H1 (cell line): ENCODE data around the gene NEUROG1. TPM values are rescaled to one million over a fixed set of nuclear protein-coding genes. Genes with fewer than 3 reads are reported as not detected.
A peak's percentile ranks its signal among the peaks of the same experiment; 100 is the strongest.

Source experiments
- CTCF ChIA-PET: fragments of 300-600 bp; sonication (Branson Sonifier 250); formaldehyde crosslinking; loops from one replicate; lab custom pipeline; 2021; ENCODE audit not compliant: partially characterized antibody; lab: Charles Lee
- POLR2A ChIA-PET: fragments of 300-600 bp; sonication (Branson Sonifier 250); formaldehyde crosslinking; loops from one replicate; lab custom pipeline; 2021; ENCODE audit warnings: inconsistent platforms; ENCODE audit not compliant: partially characterized antibody; lab: Charles Lee
- DNase-seq, 2 experiments: peaks; one replicate each; pipeline versions ENCODE4 v3.0.0 to v3.0.0-alpha.2; 2010 to 2022; ENCODE audit warnings: low spot score in 2 of 2, low read depth in 1 of 2, mixed read lengths in 1 of 2
- FAIRE-seq: peaks from 2 replicates; lab custom pipeline; 2011; peaks lifted over from hg19 to GRCh38; lab: Jason Lieb, UNC
- H2AFZ ChIP-seq: 2 replicates; pipeline ENCODE4 v1.8.1; 2012; ENCODE audit warnings: low read length, inconsistent platforms
- H2AK5ac ChIP-seq: 2 replicates; pipeline ENCODE4 v1.6.1; 2013; ENCODE audit warnings: low read depth, low read length
- H2BK120ac ChIP-seq: replicated peaks from 2 replicates; pipeline ENCODE3; 2013; ENCODE audit warnings: low read depth, low read length, inconsistent platforms
- H2BK12ac ChIP-seq: 2 replicates; pipeline ENCODE4 v1.6.1; 2013; ENCODE audit warnings: low read depth, low read length
- H2BK15ac ChIP-seq: 2 replicates; pipeline ENCODE4 v1.6.1; 2013; ENCODE audit warnings: low read length
- H2BK20ac ChIP-seq: 2 replicates; pipeline ENCODE4 v1.6.1; 2013; ENCODE audit warnings: low read length
- H2BK5ac ChIP-seq: 2 replicates; pipeline ENCODE4 v1.6.1; 2013; ENCODE audit warnings: low read depth, low read length
- H3K14ac ChIP-seq: 2 replicates; pipeline ENCODE4 v1.6.1; 2013; ENCODE audit warnings: inconsistent platforms; ENCODE audit not compliant: insufficient read length
- H3K18ac ChIP-seq: 2 replicates; pipeline ENCODE4 v1.6.1; 2013; ENCODE audit warnings: low read length; ENCODE audit errors: extremely low read depth
- H3K23ac ChIP-seq: 2 replicates; pipeline ENCODE4 v1.6.1; 2013; ENCODE audit warnings: inconsistent platforms; ENCODE audit not compliant: insufficient read length
- H3K23me2 ChIP-seq: 2 replicates; pipeline ENCODE4 v1.6.1; 2013; ENCODE audit warnings: low read depth, low read length
- H3K27ac ChIP-seq: 2 replicates; pipeline ENCODE4 v1.6.1; 2011; ENCODE audit warnings: low read depth, low read length, inconsistent platforms
- H3K27me3 ChIP-seq, 4 experiments: replicated peaks in 1 of 4; 1 replicate in 1 of 4; 2 replicates in 3 of 4; pipeline versions ENCODE4 v1.6.1 to v1.8.1; 2011 to 2013; ENCODE audit warnings: low read length in 3 of 4, mild to moderate bottlenecking in 3 of 4, inconsistent platforms in 2 of 4, mixed read lengths in 2 of 4, moderate library complexity in 1 of 4; ENCODE audit not compliant: control insufficient read depth in 3 of 4, insufficient read depth in 3 of 4; ENCODE audit errors: extremely low read depth in 1 of 4
- H3K36me3 ChIP-seq, 4 experiments: 2 replicates each; pipeline versions ENCODE4 v1.6.1 to v1.8.1; 2011 to 2013; ENCODE audit warnings: mild to moderate bottlenecking in 4 of 4, low read length in 3 of 4, moderate library complexity in 2 of 4, control low read depth in 1 of 4, inconsistent platforms in 1 of 4; ENCODE audit not compliant: insufficient read depth in 4 of 4, control insufficient read depth in 2 of 4
- H3K4ac ChIP-seq: replicated peaks from 2 replicates; pipeline ENCODE3; 2013; ENCODE audit warnings: low read length, low read depth, mixed read lengths, inconsistent platforms; ENCODE audit not compliant: insufficient read length
- H3K4me1 ChIP-seq, 4 experiments: replicated peaks in 1 of 4; 1 replicate in 1 of 4; 2 replicates in 3 of 4; pipeline versions ENCODE4 v1.6.1 to v1.8.1; 2011 to 2013; ENCODE audit warnings: low read length in 3 of 4, inconsistent platforms in 2 of 4, mixed read lengths in 1 of 4; ENCODE audit not compliant: insufficient read depth in 4 of 4, control insufficient read depth in 3 of 4
- H3K4me2 ChIP-seq, 2 experiments: 2 replicates each; pipeline versions ENCODE4 v1.6.1 to v1.8.1; 2011 to 2013; ENCODE audit warnings: low read depth in 2 of 2, low read length in 2 of 2, control low read depth in 1 of 2, inconsistent platforms in 1 of 2, mild to moderate bottlenecking in 1 of 2; ENCODE audit not compliant: insufficient read depth in 1 of 2
- H3K4me3 ChIP-seq, 4 experiments: fragments of 200-600, 300-600 bp in 1 of 4; sonication (generic), shearing (Covaris generic), sonication (Bioruptor Twin) in 1 of 4; 2 replicates each; pipeline versions ENCODE4 v1.5.1 to v1.8.1; 2011 to 2016; ENCODE audit warnings: low read length in 4 of 4, low read depth in 3 of 4, control low read depth in 2 of 4, inconsistent platforms in 2 of 4, mild to moderate bottlenecking in 2 of 4, mixed read lengths in 1 of 4, moderate library complexity in 1 of 4; ENCODE audit not compliant: insufficient read depth in 2 of 4; ENCODE audit errors: extremely low read depth in 1 of 4
- H3K56ac ChIP-seq: replicated peaks from 2 replicates; pipeline ENCODE3; 2013; ENCODE audit warnings: low read depth, mild to moderate bottlenecking, mixed read lengths, low read length, inconsistent platforms; ENCODE audit not compliant: insufficient read length
- H3K79me1 ChIP-seq: 2 replicates; pipeline ENCODE4 v1.6.1; 2013; ENCODE audit warnings: low read depth, low read length, control low read depth
- H3K79me2 ChIP-seq, 2 experiments: 2 replicates each; pipeline versions ENCODE4 v1.6.1 to v1.8.1; 2012 to 2013; ENCODE audit warnings: low read length in 2 of 2, mild to moderate bottlenecking in 2 of 2, inconsistent platforms in 1 of 2; ENCODE audit not compliant: insufficient read depth in 2 of 2, control insufficient read depth in 1 of 2
- H3K9ac ChIP-seq, 4 experiments: replicated peaks in 1 of 4; 1 replicate in 1 of 4; 2 replicates in 3 of 4; pipeline versions ENCODE4 v1.6.1 to v1.8.1; 2011 to 2013; ENCODE audit warnings: low read depth in 3 of 4, low read length in 3 of 4, control low read depth in 2 of 4, mild to moderate bottlenecking in 2 of 4, moderate library complexity in 2 of 4, inconsistent platforms in 1 of 4; ENCODE audit errors: extremely low read depth in 1 of 4
- H3K9me3 ChIP-seq, 2 experiments: 2 replicates each; pipeline versions ENCODE4 v1.6.1 to v1.8.1; 2012 to 2013; ENCODE audit warnings: mild to moderate bottlenecking in 2 of 2, moderate library complexity in 2 of 2, control low read depth in 1 of 2, inconsistent platforms in 1 of 2, low read depth in 1 of 2, low read length in 1 of 2, mixed read lengths in 1 of 2; ENCODE audit not compliant: insufficient read depth in 2 of 2
- H4K20me1 ChIP-seq, 2 experiments: replicated peaks in 1 of 2; 2 replicates each; pipeline versions ENCODE3 to v1.8.1; 2011 to 2013; ENCODE audit warnings: inconsistent platforms in 2 of 2, low read length in 2 of 2, mild to moderate bottlenecking in 1 of 2; ENCODE audit not compliant: insufficient read depth in 2 of 2, control insufficient read depth in 1 of 2
- H4K5ac ChIP-seq: 2 replicates; pipeline ENCODE4 v1.6.1; 2013; ENCODE audit warnings: low read length, low read depth, mixed read lengths, inconsistent platforms; ENCODE audit not compliant: insufficient read length
- H4K8ac ChIP-seq: 2 replicates; pipeline ENCODE4 v1.8.0; 2013; ENCODE audit warnings: mild to moderate bottlenecking, moderate library complexity, low read length, inconsistent platforms; ENCODE audit not compliant: insufficient read depth; ENCODE audit errors: extremely low read depth
- H4K91ac ChIP-seq: replicated peaks from 2 replicates; pipeline ENCODE3; 2013; ENCODE audit warnings: low read length, mixed read lengths, inconsistent platforms; ENCODE audit not compliant: insufficient read length
- PHF8 ChIP-seq: fragments of 200-600 bp; sonication (generic); conservative IDR thresholded peaks from 2 replicates; pipeline ENCODE4 v1.7.1; 2012; ENCODE audit warnings: low read depth, mild to moderate bottlenecking, inconsistent platforms, low read length, moderate library complexity
- SUZ12 ChIP-seq: fragments of 200-600 bp; sonication (generic); IDR thresholded peaks from 2 replicates; pipeline ENCODE4 v1.6.1; 2012; ENCODE audit warnings: mild to moderate bottlenecking, inconsistent platforms, low read length, moderate library complexity, mixed read lengths
- WGBS, 2 experiments: shearing (Covaris generic) in 1 of 2; methylation state at CpG; one replicate each; pipeline versions ENCODE4 v1.1.6 to v1.1.7; 2013 to 2015; ENCODE audit warnings: low lambda C conversion rate in 2 of 2, mixed read lengths in 2 of 2, inconsistent platforms in 1 of 2, low coverage in 1 of 2, missing lambda C conversion rate in 1 of 2; ENCODE audit not compliant: insufficient replicate concordance in 2 of 2, insufficient coverage in 1 of 2, insufficient read length in 1 of 2; ENCODE audit errors: extremely low coverage in 1 of 2, missing lambda C conversion rate in 1 of 2; 5-methylcytosine and 5-hydroxymethylcytosine counted together
- polyA plus RNA-seq, 7 experiments: library from polyadenylated mRNA; depleted of rRNA in 3 of 7; stranded (reverse) in 5 of 7; unstranded in 2 of 7; fragments of >200 nt in 5 of 7; fragments of 200-250 nt in 2 of 7; gene quantifications; 1 replicate in 5 of 7; 2 replicates in 1 of 7; 4 replicates in 1 of 7; pipeline versions ENCODE4 v1.2.1 to v1.2.3, GENCODE V29; 2011 to 2013; ENCODE audit warnings: missing spikeins in 2 of 7, mixed read lengths in 2 of 7
- total RNA-seq: library from RNA; stranded (reverse); fragmentation: NEBNext Ultra II Directional; extraction: Animal tissue kit (Norgen Biotek cat#: 25700); gene quantifications from 2 replicates; pipeline ENCODE4 v1.2.1, GENCODE V29; 2021

Gene NEUROG1
- total and polyA plus RNA-seq, 2 of the 8 experiments (the other 6 are each of a cell fraction or from before 2014, with no cell fraction given): not detected

- TF ChIP-seq PHF8 (no peak), SUZ12 (peak; percentile 1)
- TF ChIP-seq, all 59 proteins: peak for 1
- H4K8ac ChIP-seq: no peak overlapping the region
- DNase-seq (no peak), FAIRE-seq (no peak)
- peaks cover 8 to 22% of the 10 kb centered on the region in 2 experiments for H4K20me1 ChIP-seq
- H3K36me3 ChIP-seq: no peaks in the 10 kb centered on the region
- peaks cover 20% of the 10 kb centered on the region; the same call in 1 of the 2 replicates for H3K23me2 ChIP-seq
- no peak overlapping the region; the same call in 1 of the 2 replicates for H3K18ac ChIP-seq
- ChIA-PET POLR2A (interaction anchor here (0.6 to 2.8 kb wide), 3 partner anchors 42 to 456 kb away, joined by 3 to 15 read pairs (median 3); partner anchors contain the start of gene NEUROG1), CTCF (interaction anchor here (1.1 to 9.9 kb wide), 13 partner anchors 12 to 337 kb away, joined by 3 to 137 read pairs (median 6); partner anchors contain the start of gene NEUROG1)
- H3K56ac ChIP-seq: no peak overlapping the region
- no peak overlapping the region for H4K91ac ChIP-seq
- no peak overlapping the region for H2AK5ac ChIP-seq
- no peak overlapping the region for H4K5ac ChIP-seq
- peaks cover 83 to 100% (median 93%) of the 10 kb centered on the region in 4 experiments for H3K27me3 ChIP-seq
- H3K4ac ChIP-seq: no peak overlapping the region
- H3K4me2 ChIP-seq: peak overlapping the region; percentile 73 to 76
- no peak overlapping the region for H3K27ac ChIP-seq
- peaks cover 4 to 40% (median 24%) of the 10 kb centered on the region in 4 experiments for H3K4me1 ChIP-seq
- H3K9me3 ChIP-seq: no peaks in the 10 kb centered on the region
- H3K14ac ChIP-seq: no peak overlapping the region
- H3K79me2 ChIP-seq: no peaks in the 10 kb centered on the region
- H3K23ac ChIP-seq: no peak overlapping the region
- H2BK15ac ChIP-seq: no peak overlapping the region
- H2BK5ac ChIP-seq: no peak overlapping the region
- 0 out of 2 replicates have a peak overlapping the region, but pooled peaks have one; percentile 71 for H2BK12ac ChIP-seq
- no peak overlapping the region for H2AFZ ChIP-seq
- peak overlapping the region; percentile 14 to 56 (median 37); a peak in 7 of 8 replicates for H3K4me3 ChIP-seq
- 5% methylated on average over 14 of the region's 14 CpGs; no CpG with 5 or more reads in 1 of the 2 experiments for WGBS, 2 experiments
- H3K79me1 ChIP-seq: no peaks in the 10 kb centered on the region
- no peak overlapping the region for H2BK20ac ChIP-seq
- no peak overlapping the region; a peak in 1 of 7 replicates for H3K9ac ChIP-seq
- no peak overlapping the region for H2BK120ac ChIP-seq
Observed at GRCh38 chr5:135491038-135491551, 44.7 kb downstream of the NEUROG1 start.
